HTERT RPE-1 (cell line): Measurements from ENCODE around the gene PRKACA.

Source experiments
- in situ Hi-C: fragments of 300-500 bp; cut with MboI; formaldehyde crosslinking; loops from 4 replicates; pipeline ENCODE4 v1.14.3; 2020; ENCODE audit warnings: low sequenced_read_pairs

Gene PRKACA

GRCh38 chr19:14073261-14073924 is 44.2 kb downstream of the PRKACA start:
- in situ Hi-C loops: no loop called here

GRCh38 chr19:14072535-14073260 is 44.9 kb downstream of the PRKACA start, which contains the start of gene MISP3:
Gene MISP3 (plus strand): TSS chr19:14072786. CDS start chr19:14073310, 524 bp downstream.
- in situ Hi-C loops: no loop called here

- in situ Hi-C loops: no loop called here
These were observed 47.1 kb downstream of the PRKACA start for GRCh38 chr19:14070268-14071050.

GRCh38 chr19:14066134-14066533 is 51.4 kb downstream of the PRKACA start:
- in situ Hi-C loops: no loop called here

GRCh38 chr19:14063105-14063504 is 54.5 kb downstream of the PRKACA start:
- in situ Hi-C loops: no loop called here

GRCh38 chr19:14062558-14062855 is 55.1 kb downstream of the PRKACA start:
- in situ Hi-C loops: no loop called here

- in situ Hi-C loops: no loop called here
These were observed 55.6 kb downstream of the PRKACA start, which contains the start of gene PALM3 for GRCh38 chr19:14061751-14062557. Gene PALM3 (minus strand): TSS chr19:14062076. CDS start chr19:14061980, 96 bp downstream.

- in situ Hi-C loops: no loop called here
These were observed 56.3 kb downstream of the PRKACA start for GRCh38 chr19:14061081-14061749.

GRCh38 chr19:14059652-14060155 is 57.9 kb downstream of the PRKACA start:
- in situ Hi-C loops: no loop called here

- in situ Hi-C loops: no loop called here
These were observed 58.5 kb downstream of the PRKACA start for GRCh38 chr19:14059093-14059480.

- in situ Hi-C loops: no loop called here
These were observed 59.1 kb downstream of the PRKACA start for GRCh38 chr19:14058182-14059092.

- in situ Hi-C loops: no loop called here
These were observed 60.7 kb downstream of the PRKACA start for GRCh38 chr19:14056741-14057356.

GRCh38 chr19:14056069-14056666 is 61.4 kb downstream of the PRKACA start:
- in situ Hi-C loops: no loop called here

GRCh38 chr19:14055396-14055795 is 62.2 kb downstream of the PRKACA start:
- in situ Hi-C loops: no loop called here

- in situ Hi-C loops: no loop called here
These were observed 62.8 kb downstream of the PRKACA start for GRCh38 chr19:14054721-14055120.

- in situ Hi-C loops: no loop called here
These were observed 63.5 kb downstream of the PRKACA start for GRCh38 chr19:14054099-14054498.

GRCh38 chr19:14053500-14053899 is 64.1 kb downstream of the PRKACA start:
- in situ Hi-C loops: no loop called here

GRCh38 chr19:14053032-14053431 is 64.5 kb downstream of the PRKACA start:
- in situ Hi-C loops: no loop called here
